ENCODE results near the gene SLC35F2. TPM values are rescaled to one million over a fixed set of nuclear protein-coding genes. Genes with fewer than 3 reads are reported as not detected.

SLC35F2 gene
- total and polyA plus RNA-seq, 2 of the 8 experiments (the other 6 are each of a cell fraction or from before 2014, with no cell fraction given) = 15.1 to 29.7 TPM

- no peak for TF ChIP-seq GTF2F1 (IDR thresholded peaks at IDR 0.05; ENCODE audit: borderline replicate concordance, low read depth, low read length)
- no peak for TF ChIP-seq NRF1 (IDR thresholded peaks at IDR 0.05; ENCODE audit: low read depth, low read length)
Measured at GRCh38 chr11:107830915-107831540, 27.6 kb downstream of the SLC35F2 start (continued).

All from H1 (cell line).